Measurements from ENCODE around the gene MEF2B. TPM values are rescaled to one million over a fixed set of nuclear protein-coding genes. Genes with fewer than 3 reads are reported as not detected.

The MEF2B gene
- total RNA-seq, 4 donors from 2014 or later, result 0.49 to 2.2 (median 0.84) TPM; not detected in 1

DNA sequence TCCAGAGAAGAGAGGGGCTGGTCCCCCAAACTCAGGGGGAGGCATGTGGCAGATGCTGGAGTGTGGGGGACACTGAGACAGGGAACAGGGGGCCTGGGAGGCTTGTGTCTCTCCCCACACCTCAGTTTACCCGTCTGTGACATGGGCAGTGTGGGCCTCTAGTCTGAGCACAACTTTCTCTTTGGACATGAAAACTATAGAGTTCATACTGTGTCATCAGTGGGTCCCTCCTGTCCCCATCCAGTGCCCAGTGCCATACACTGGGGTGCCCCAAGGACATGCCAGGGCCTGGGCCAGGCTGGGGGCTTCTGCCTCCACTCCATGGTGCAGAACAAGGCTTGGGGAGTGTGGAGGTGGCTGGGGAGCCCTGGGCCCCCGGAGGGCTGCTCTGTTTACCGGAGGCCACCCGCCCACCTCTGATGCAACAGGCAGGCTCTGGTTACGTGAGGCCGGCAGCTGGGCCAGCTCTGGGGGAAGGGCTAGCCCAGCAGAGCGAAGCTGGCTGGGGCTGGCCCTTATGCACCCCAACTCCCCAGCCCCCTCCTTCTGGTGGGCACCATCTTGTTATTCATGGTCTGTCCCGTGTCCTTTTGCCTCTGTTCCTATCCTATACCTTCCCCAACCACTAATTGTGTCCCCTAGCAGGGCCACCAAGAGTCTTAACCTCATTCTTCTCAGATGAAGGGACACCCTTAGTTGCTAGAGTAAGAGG is 1.9 kb upstream of the MEF2B start:
- no peak overlapping the region for H3K4me3 ChIP-seq (ENCODE audit: low read depth, poor library complexity, severe bottlenecking)
- TF ChIP-seq POLR2A (IDR thresholded peaks at IDR 0.05), result no peak
- no peak for TF ChIP-seq CTCF (IDR thresholded peaks at IDR 0.05)
- intact Hi-C loops (cut with DNase I; ENCODE audit: low total_unique reads), result no loop called here
- 74 to 81% methylated on average over 7 to 8 of the region's 8 CpGs for WGBS, 2 donors
- DNase-seq (ENCODE audit: low spot score in 2 of 2), result no peak

GRCh38 chr19:19170873-19171672 is 1.0 kb upstream of the MEF2B start:
- H3K4me3 ChIP-seq (ENCODE audit: low read depth, poor library complexity, severe bottlenecking), result no peak overlapping the region
- intact Hi-C loops (cut with DNase I; ENCODE audit: low total_unique reads), result no loop called here
- DNase-seq (ENCODE audit: low spot score in 2 of 2), result no peak
- 82 to 91% methylated on average over 6 of the region's 6 CpGs for WGBS, 2 donors
- TF ChIP-seq POLR2A (IDR thresholded peaks at IDR 0.05) (no peak), CTCF (IDR thresholded peaks at IDR 0.05) (no peak)

- TF ChIP-seq POLR2A (IDR thresholded peaks at IDR 0.05), result no peak
- TF ChIP-seq CTCF (IDR thresholded peaks at IDR 0.05), result no peak
- H3K4me3 ChIP-seq (ENCODE audit: low read depth, poor library complexity, severe bottlenecking), result no peak overlapping the region
- no peak for DNase-seq (ENCODE audit: low spot score in 2 of 2)
- intact Hi-C loops (cut with DNase I; ENCODE audit: low total_unique reads), result no loop called here
- WGBS, 2 donors, result 81 to 85% methylated on average over 9 of the region's 9 CpGs
Measured at GRCh38 chr19:19169236-19170052, 619 bp downstream of the MEF2B start.

DNA sequence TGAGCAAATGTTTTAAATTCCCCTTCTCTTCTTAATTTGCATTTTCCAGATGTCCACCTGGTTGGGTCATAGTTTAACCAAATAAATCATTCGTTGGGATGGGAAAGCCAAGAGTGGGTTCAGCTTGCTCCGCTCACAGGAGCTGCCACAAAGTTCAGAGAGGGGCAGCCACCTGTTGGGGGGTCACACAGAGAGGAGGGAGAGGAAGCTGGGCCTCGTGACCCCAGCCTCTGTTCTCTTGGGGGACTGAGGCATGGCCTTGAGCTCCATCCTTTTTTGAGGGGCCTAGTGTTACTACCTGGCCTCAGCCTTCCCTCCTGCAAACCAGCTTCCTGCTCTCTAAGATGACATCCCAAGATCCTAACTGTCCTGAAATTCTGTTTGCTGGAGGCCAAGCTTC is 2.5 kb downstream of the MEF2B start:
- no peak for DNase-seq (ENCODE audit: low spot score in 2 of 2)
- no peak overlapping the region for H3K4me3 ChIP-seq (ENCODE audit: low read depth, poor library complexity, severe bottlenecking)
- no peak for TF ChIP-seq POLR2A (IDR thresholded peaks at IDR 0.05)
- no peak for TF ChIP-seq CTCF (IDR thresholded peaks at IDR 0.05)
- intact Hi-C loops (cut with DNase I; ENCODE audit: low total_unique reads), result no loop called here
- WGBS, 2 donors, result 90 to 94% methylated on average over 3 of the region's 3 CpGs

DNA sequence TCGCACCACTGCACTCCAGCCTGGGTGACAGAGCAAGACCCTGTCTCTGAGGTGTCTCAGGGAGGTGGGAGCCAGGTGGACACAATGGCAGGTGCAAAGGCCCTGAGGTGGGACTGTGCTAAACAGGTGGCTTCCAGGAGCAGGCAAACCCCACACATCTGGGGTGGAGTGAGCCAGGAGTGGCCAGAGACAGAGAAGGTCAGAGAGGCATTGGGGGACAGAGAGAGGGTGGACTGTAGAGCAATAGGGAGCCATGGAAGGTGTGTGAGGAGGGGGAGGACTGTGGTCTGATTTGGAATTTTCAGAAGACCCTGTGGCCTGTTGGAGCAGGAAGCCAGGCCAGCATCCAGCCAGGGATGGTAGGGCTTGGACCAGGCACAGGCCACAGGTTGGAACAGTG is 4.7 kb downstream of the MEF2B start:
- no peak overlapping the region for H3K4me3 ChIP-seq (ENCODE audit: low read depth, poor library complexity, severe bottlenecking)
- TF ChIP-seq CTCF (IDR thresholded peaks at IDR 0.05) (no peak), POLR2A (IDR thresholded peaks at IDR 0.05) (no peak)
- no peak for DNase-seq (ENCODE audit: low spot score in 2 of 2)
- intact Hi-C loops (cut with DNase I; ENCODE audit: low total_unique reads), result no loop called here
- WGBS, 2 donors, result 100% methylated on average over 1 of the region's 1 CpG

Data from lower leg skin (tissue), 4 donors.